ENCODE measurements around the gene RFLNA. TPM values are rescaled to one million over a fixed set of nuclear protein-coding genes. Genes with fewer than 3 reads are reported as not detected.
A peak's percentile ranks its signal among the peaks of the same experiment; 100 is the strongest.

RFLNA gene
- total and polyA plus RNA-seq, 9 donors, result 0.72 to 8.7 (median 3.3) TPM

DNA sequence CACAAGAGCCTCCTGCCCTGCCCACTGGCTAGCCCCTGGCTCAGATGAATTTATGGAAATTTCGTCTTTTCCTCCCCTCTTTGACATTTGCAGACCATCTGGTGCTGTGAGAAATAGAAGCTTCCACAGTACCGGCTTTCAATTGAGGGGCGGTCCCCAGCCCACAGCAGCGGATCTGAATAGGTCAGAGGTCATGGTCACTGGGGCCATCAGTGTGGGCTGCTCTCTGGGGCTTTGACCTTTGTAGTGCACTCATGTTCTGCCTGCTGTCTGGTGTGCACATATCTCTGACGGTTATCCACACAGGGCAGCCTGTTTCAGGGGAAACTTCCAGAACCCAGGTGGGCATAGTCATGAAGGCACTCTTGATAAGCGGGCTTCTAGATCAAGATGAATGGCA, 2.5 kb upstream of the RFLNA start:
- Histone ChIP-seq H3K27me3 (no peaks in the 10 kb centered on the region), H3K4me1 (ENCODE audit: insufficient read depth) (peaks cover 10% of the 10 kb centered on the region), H3K4me3 (no peak overlapping the region), H3K36me3 (no peaks in the 10 kb centered on the region), H3K9me3 (no peaks in the 10 kb centered on the region), H3K27ac (no peak overlapping the region)
- intact Hi-C loops (cut with DNase I), result no loop called here
- no peak for DNase-seq
- 58 to 67% (median 65%) methylated on average over 6 of the region's 6 CpGs for WGBS, 3 donors
- no peak for TF ChIP-seq EP300 (IDR thresholded peaks at IDR 0.05)
- TF ChIP-seq, protein P1, sequence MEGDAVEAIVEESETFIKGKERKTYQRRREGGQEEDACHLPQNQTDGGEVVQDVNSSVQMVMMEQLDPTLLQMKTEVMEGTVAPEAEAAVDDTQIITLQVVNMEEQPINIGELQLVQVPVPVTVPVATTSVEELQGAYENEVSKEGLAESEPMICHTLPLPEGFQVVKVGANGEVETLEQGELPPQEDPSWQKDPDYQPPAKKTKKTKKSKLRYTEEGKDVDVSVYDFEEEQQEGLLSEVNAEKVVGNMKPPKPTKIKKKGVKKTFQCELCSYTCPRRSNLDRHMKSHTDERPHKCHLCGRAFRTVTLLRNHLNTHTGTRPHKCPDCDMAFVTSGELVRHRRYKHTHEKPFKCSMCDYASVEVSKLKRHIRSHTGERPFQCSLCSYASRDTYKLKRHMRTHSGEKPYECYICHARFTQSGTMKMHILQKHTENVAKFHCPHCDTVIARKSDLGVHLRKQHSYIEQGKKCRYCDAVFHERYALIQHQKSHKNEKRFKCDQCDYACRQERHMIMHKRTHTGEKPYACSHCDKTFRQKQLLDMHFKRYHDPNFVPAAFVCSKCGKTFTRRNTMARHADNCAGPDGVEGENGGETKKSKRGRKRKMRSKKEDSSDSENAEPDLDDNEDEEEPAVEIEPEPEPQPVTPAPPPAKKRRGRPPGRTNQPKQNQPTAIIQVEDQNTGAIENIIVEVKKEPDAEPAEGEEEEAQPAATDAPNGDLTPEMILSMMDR (IDR thresholded peaks at IDR 0.05), result no peak
- TF ChIP-seq POLR2A (IDR thresholded peaks at IDR 0.05), result no peak

DNA sequence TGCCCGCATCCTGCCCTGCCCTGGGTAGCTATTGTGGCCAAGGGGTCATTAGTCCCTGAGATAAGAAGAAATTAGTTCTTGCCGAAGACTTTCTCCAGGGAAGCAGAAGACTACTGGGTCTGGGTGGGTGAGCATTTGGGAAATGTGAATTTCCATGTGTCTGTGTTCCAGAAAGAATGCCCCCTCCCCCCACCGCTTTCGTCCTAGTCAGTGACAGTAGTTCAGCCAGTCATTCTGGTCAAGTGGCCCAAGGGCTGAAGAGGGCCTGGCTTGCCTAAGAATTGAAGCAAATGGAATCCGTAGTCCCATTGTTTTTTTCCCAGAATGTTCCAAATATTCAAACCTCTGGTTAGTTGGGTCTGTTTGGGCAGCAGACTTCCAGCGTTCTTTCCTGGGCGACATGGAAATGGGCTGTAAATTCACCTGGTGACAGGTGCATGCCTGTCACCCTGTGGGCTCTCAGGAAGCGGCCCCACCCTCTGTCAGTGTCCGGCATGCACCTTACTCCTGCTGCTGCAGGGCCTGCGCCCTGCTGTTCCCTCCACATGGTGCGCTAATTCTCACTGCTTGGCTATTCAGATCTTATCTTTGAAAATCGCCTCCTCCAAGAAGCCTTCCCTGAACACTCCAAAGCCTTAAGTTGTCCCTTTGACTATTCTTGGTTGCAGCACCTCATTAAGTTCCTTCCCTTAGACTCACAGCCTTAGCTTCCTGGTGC, 1.4 kb upstream of the RFLNA start:
- Histone ChIP-seq H3K27me3 (no peaks in the 10 kb centered on the region), H3K27ac (no peak overlapping the region), H3K4me1 (ENCODE audit: insufficient read depth) (peaks cover 10% of the 10 kb centered on the region), H3K4me3 (no peak overlapping the region), H3K9me3 (no peaks in the 10 kb centered on the region), H3K36me3 (no peaks in the 10 kb centered on the region)
- WGBS, 3 donors, result 92 to 94% (median 92%) methylated on average over 12 of the region's 12 CpGs
- intact Hi-C loops (cut with DNase I), result no loop called here
- DNase-seq, result no peak
- TF ChIP-seq POLR2A (IDR thresholded peaks at IDR 0.05), result no peak
- no peak for TF ChIP-seq EP300 (IDR thresholded peaks at IDR 0.05)
- TF ChIP-seq, protein P1 (IDR thresholded peaks at IDR 0.05), result no peak

DNA sequence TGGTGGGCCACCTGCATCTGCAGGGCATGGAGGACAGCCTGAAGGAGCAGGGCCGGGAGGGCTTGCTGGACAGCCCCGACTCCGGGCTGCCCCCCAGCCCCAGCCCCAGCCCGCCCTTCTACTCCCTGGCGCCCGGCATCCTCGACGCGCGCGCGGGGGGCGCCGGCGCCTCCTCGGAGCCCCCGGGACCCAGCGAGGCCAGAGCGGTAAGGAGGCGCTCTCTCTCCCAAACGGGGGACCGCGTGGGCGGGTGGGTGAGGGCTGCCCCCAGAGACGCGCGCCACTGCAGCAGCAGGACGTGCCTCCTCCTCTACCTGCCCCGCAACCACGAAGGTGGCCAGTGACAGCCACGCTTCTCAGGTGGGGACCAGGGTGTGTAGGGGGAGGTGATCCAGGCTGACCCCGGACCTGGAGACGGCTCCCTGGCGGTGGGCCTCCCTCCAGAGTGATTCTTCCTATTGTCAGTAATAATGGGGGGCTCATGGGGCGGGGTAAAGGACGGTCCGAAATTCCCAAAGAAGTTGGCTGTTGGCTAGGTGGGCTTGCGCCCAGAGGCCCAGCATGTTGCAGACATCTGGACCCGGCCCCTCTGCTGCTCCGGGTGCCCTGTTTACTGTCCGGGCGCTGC, 652 bp downstream of the RFLNA start:
- intact Hi-C loops (cut with DNase I), result no loop called here
- TF ChIP-seq EP300 (IDR thresholded peaks at IDR 0.05) (no peak), POLR2A (IDR thresholded peaks at IDR 0.05) (no peak)
- TF ChIP-seq, protein P1 (IDR thresholded peaks at IDR 0.05), result no peak
- Histone ChIP-seq H3K4me3 (peak overlapping the region; percentile 12), H3K36me3 (no peaks in the 10 kb centered on the region), H3K4me1 (ENCODE audit: insufficient read depth) (peaks cover 7% of the 10 kb centered on the region), H3K27ac (no peak overlapping the region), H3K9me3 (no peaks in the 10 kb centered on the region), H3K27me3 (no peaks in the 10 kb centered on the region)
- 2% methylated on average over 22 to 42 of the region's 42 CpGs for WGBS, 3 donors
- peak in 1 of 5 donors; percentile 37 for DNase-seq

DNA sequence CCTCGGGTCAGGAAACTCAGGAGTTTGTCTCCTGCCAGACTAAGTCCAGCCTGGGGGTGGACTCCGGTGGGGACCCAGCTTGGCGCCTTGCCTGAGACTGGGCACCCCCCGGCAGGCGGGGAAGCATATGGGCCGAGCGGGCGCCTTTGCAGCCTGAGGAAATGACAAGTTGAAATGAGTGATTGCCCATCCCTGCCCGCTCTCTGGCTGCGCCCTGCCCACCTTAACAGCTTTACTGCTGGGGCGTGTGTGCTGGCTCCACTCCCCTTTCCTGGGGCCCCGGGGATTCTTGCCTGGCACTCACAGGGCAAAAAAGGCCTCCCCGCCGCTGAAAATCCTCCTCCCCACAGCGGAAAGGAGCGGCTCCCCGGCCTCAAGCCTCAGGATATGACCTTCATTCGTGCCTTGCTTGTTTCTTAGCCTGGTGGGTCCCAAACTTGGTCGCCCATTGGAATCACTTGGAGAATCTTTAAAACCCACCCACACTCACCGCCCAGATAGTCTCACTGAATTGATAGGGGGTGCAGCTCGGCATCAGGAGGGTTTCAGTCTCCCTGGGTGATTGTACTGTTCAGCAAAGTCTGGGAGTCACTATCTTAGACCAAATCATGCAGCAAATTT, 1.5 kb downstream of the RFLNA start:
- intact Hi-C loops (cut with DNase I), result no loop called here
- Histone ChIP-seq H3K4me1 (ENCODE audit: insufficient read depth) (peaks cover 7% of the 10 kb centered on the region), H3K9me3 (no peaks in the 10 kb centered on the region), H3K4me3 (no peak overlapping the region), H3K27me3 (no peaks in the 10 kb centered on the region), H3K36me3 (no peaks in the 10 kb centered on the region), H3K27ac (no peak overlapping the region)
- WGBS, 3 donors, result 26 to 31% (median 26%) methylated on average over 21 of the region's 21 CpGs
- peak in 1 of 5 donors; percentile 44 for DNase-seq
- TF ChIP-seq POLR2A (IDR thresholded peaks at IDR 0.05) (no peak), EP300 (IDR thresholded peaks at IDR 0.05) (no peak)
- TF ChIP-seq, protein P1 (IDR thresholded peaks at IDR 0.05), result no peak
